Rectal smooth muscle tissue (tissue), 1 donor: ENCODE measurements around the gene IL36B.

ENCODE experiments used
- H3K27ac ChIP-seq: one replicate; pipeline ENCODE4 v1.7.0; 2013; ENCODE audit warnings: low read depth, low read length, inconsistent platforms
- H3K27me3 ChIP-seq: one replicate; pipeline ENCODE4 v1.7.0; 2013; ENCODE audit warnings: low read length; ENCODE audit not compliant: control insufficient read depth, insufficient read depth
- H3K36me3 ChIP-seq: one replicate; pipeline ENCODE4 v1.7.0; 2013; ENCODE audit warnings: low read length; ENCODE audit not compliant: control insufficient read depth, insufficient read depth
- H3K4me1 ChIP-seq: one replicate; pipeline ENCODE4 v1.7.0; 2013; ENCODE audit warnings: low read length; ENCODE audit not compliant: control insufficient read depth, insufficient read depth
- H3K4me3 ChIP-seq: one replicate; pipeline ENCODE4 v1.7.0; 2013; ENCODE audit warnings: low read length
- H3K9ac ChIP-seq: one replicate; pipeline ENCODE4 v1.7.0; 2013; ENCODE audit warnings: low read length

The IL36B gene

DNA sequence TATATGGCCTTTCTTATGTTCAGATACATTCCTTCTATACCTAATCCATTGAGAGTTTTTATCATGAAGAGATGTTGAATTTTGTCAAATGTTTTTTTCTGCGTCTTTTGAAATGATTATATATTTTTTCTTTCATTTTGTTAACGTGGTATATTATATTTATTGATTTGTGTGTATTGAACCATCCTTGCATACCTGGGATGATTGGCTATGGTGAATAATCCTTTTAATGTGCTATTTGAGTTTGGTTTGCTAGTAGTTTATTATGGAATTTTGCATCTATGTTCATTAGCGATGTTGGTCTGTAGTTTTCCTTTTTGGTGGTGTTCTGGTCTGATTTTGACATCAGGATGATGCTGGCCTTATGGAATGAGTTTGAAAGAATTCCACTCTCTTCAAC lies 63.1 kb downstream of the IL36B start:
- no peaks in the 10 kb centered on the region for H3K27me3 ChIP-seq
- H3K27ac ChIP-seq: no peak overlapping the region
- no peak overlapping the region for H3K4me3 ChIP-seq
- no peak overlapping the region for H3K9ac ChIP-seq
- H3K36me3 ChIP-seq: no peaks in the 10 kb centered on the region
- H3K4me1 ChIP-seq: no peaks in the 10 kb centered on the region

DNA sequence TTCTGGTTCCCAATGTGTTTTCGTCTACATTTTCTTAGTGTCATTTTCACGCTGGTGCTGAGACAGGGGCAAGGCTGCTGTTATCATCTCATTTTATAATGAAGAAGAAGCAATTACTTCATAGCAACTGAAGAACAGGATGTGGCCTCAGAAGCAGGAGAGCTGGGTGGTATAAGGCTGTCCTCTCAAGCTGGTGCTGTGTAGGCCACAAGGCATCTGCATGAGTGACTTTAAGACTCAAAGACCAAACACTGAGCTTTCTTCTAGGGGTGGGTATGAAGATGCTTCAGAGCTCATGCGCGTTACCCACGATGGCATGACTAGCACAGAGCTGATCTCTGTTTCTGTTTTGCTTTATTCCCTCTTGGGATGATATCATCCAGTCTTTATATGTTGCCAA lies 67.6 kb downstream of the IL36B start:
- no peak overlapping the region for H3K9ac ChIP-seq
- H3K4me1 ChIP-seq: no peaks in the 10 kb centered on the region
- no peak overlapping the region for H3K27ac ChIP-seq
- H3K4me3 ChIP-seq: no peak overlapping the region
- no peaks in the 10 kb centered on the region for H3K36me3 ChIP-seq
- H3K27me3 ChIP-seq: no peaks in the 10 kb centered on the region

- peaks cover 4% of the 10 kb centered on the region for H3K27me3 ChIP-seq
- no peak overlapping the region for H3K9ac ChIP-seq
- H3K4me1 ChIP-seq: no peaks in the 10 kb centered on the region
- H3K27ac ChIP-seq: no peak overlapping the region
- no peaks in the 10 kb centered on the region for H3K36me3 ChIP-seq
- H3K4me3 ChIP-seq: no peak overlapping the region
These were observed 72.1 kb downstream of the IL36B start for GRCh38 chr2:112980537-112980936.

DNA sequence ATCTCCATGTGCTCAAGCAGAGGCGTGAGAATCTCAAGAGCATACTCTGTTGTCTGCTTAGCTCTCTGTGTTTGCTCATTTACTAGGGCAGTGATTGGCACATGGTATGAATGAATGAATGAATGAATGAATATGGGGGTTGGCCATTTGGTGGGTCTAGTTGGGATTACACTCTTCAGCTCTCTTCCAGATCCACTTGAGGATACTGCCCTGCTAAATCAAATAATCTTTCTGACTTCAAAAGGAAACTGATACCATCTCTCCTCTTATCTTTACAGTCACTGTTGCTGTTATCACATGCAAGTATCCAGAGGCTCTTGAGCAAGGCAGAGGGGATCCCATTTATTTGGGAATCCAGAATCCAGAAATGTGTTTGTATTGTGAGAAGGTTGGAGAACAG lies 72.9 kb downstream of the IL36B start:
- Histone ChIP-seq H3K27me3 (peaks cover 4% of the 10 kb centered on the region), H3K27ac (no peak overlapping the region), H3K4me3 (no peak overlapping the region), H3K4me1 (no peaks in the 10 kb centered on the region), H3K36me3 (no peaks in the 10 kb centered on the region), H3K9ac (no peak overlapping the region)

GRCh38 chr2:112977559-112978056 lies 75.1 kb downstream of the IL36B start, which contains the start of gene IL36G:
Gene IL36G (plus strand): TSS chr2:112978006. CDS start chr2:112978639, 633 bp downstream.
- no peak within 1 kb of the TSS for H3K27ac ChIP-seq
- H3K27me3 ChIP-seq: peaks cover 4% of the 10 kb centered on the region
- H3K36me3 ChIP-seq: no peaks in the 10 kb centered on the region
- H3K9ac ChIP-seq: no peak within 1 kb of the TSS
- no peak within 1 kb of the TSS for H3K4me3 ChIP-seq
- H3K4me1 ChIP-seq: no peaks in the 10 kb centered on the region
